ENCODE measurements around the gene PTPRG.

PTPRG gene

GRCh38 chr3:62225051-62225450 lies 663.7 kb downstream of the PTPRG start:
- DNase-seq: no peak

GRCh38 chr3:62226601-62227339 lies 665.4 kb downstream of the PTPRG start:
- no peak for DNase-seq

- DNase-seq: no peak
Observed at GRCh38 chr3:62228467-62228866, 667.1 kb downstream of the PTPRG start.

- no peak for DNase-seq
Observed at GRCh38 chr3:62229211-62229610, 667.8 kb downstream of the PTPRG start.

GRCh38 chr3:62229908-62230307 lies 668.5 kb downstream of the PTPRG start:
- DNase-seq: no peak

- DNase-seq: no peak
Observed at GRCh38 chr3:62233065-62233464, 671.7 kb downstream of the PTPRG start.

- DNase-seq: no peak
Observed at GRCh38 chr3:62236016-62236415, 674.6 kb downstream of the PTPRG start.

- DNase-seq: no peak
Observed at GRCh38 chr3:62237286-62237948, 676.0 kb downstream of the PTPRG start.

- no peak for DNase-seq
Observed at GRCh38 chr3:62238003-62238402, 676.6 kb downstream of the PTPRG start.

- DNase-seq: no peak
Observed at GRCh38 chr3:62238431-62238830, 677.1 kb downstream of the PTPRG start.

GRCh38 chr3:62241279-62241678 lies 679.9 kb downstream of the PTPRG start:
- DNase-seq: no peak

- DNase-seq: no peak
Observed at GRCh38 chr3:62242831-62243509, 681.6 kb downstream of the PTPRG start.

- DNase-seq: no peak
Observed at GRCh38 chr3:62246094-62246493, 684.7 kb downstream of the PTPRG start.

- no peak for DNase-seq
Observed at GRCh38 chr3:62246985-62247384, 685.6 kb downstream of the PTPRG start.

GRCh38 chr3:62248734-62249483 lies 687.5 kb downstream of the PTPRG start:
- no peak for DNase-seq

GRCh38 chr3:62249484-62249776 lies 688.1 kb downstream of the PTPRG start:
- no peak for DNase-seq

- DNase-seq: no peak
Observed at GRCh38 chr3:62249855-62250543, 688.6 kb downstream of the PTPRG start.

GRCh38 chr3:62252438-62253157 lies 691.2 kb downstream of the PTPRG start:
- DNase-seq: no peak

- DNase-seq: no peak
Observed at GRCh38 chr3:62253971-62254370, 692.6 kb downstream of the PTPRG start.

- no peak for DNase-seq
Observed at GRCh38 chr3:62255758-62256157, 694.4 kb downstream of the PTPRG start.

- DNase-seq: no peak
Observed at GRCh38 chr3:62259924-62260323, 698.6 kb downstream of the PTPRG start.

GRCh38 chr3:62260655-62261054 lies 699.3 kb downstream of the PTPRG start:
- DNase-seq: no peak
